GM19193 (cell line): ENCODE data around the gene XPNPEP3.
A peak's percentile ranks its signal among the peaks of the same experiment; 100 is the strongest.

Source experiments
- POLR2A ChIP-seq: IDR thresholded peaks from 4 replicates; pipeline ENCODE4 v1.6.1; 2011; ENCODE audit not compliant: insufficient read depth, insufficient read length; ENCODE audit errors: extremely low read depth

The XPNPEP3 gene

DNA sequence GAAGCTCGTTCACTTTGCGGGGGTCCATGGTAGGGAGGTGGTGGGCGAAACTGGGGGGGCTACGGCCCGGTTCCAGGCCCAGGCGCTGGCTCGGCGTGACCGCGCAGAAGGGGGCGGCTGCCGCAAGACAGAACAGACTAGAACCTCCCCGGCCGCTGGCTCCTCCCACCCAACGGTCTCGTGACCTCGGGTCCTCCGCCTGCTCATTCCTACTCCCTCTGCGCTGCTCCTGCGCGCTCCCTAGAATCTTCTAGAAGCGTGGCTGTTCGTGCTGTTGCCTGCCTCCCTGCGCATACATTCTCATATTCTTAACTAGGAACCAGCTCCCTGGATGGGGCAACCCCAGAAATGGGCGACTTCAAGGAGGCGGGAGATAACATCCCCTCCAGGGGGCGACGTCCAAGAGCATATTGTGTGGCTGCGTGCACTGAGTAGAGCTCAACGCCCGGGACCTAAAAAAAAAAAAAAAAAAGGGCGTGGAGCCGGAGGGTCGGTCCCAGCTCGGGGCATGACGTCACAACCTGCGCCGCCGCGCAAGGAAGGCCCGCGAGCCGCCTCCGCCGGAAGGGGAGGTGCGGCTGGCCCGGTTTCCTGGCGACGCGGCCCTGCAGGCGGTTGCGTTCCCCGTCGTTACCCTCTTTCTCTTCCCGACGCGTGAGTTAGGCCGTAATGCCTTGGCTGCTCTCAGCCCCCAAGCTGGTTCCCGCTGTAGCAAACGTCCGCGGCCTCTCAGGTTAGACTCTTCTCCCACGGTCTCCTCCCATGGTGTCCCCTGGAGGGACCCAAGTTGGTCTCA, at the start of gene XPNPEP3, which contains the start of gene ST13:
TSS of gene XPNPEP3 (plus strand) at position 636 of the 796 bp plus-strand sequence. CDS start at position 670, 34 bp downstream.
TSS of gene ST13 (minus strand) at position 127 of the 796 bp plus-strand sequence. CDS start at position 28, 99 bp downstream.
- peak; percentile 52 for TF ChIP-seq POLR2A

DNA sequence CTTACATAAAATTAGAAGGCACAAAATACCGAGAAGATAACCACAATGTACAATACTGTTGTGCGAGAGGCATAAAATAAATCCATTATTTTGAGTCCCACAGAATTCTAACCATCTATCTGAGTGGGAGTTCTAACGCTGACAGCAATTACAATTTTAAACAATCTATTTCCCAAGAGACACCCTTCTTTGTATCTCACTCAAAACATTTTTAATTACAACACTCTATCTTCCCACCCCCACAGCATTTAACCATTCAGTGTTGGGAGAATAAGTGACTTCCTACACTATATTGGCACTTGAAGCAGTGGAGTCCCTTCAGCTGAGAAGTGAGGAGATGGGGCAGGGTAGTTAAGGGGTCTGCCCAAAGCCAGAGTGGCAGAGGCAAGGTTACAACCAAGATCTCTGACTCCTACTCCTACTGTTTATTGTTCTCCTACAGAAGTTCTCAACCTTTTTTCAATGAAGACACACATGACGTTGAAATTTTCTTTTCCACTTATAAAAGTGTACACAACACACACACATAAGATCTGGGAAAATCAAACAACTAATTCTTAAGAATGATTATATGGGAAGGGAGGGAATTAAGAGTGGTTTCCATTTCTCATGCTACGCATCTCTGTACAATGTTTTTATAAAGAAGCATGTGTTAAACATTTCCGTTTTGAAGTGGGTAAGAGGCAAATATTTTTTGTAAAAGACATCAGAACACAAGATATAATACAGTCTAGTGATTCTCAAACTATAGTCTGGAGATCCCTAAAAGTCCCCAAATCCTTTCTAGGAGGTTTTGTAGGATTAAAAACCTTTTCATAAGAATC, 48.7 kb upstream of the XPNPEP3 start:
- TF ChIP-seq POLR2A, result no peak

- TF ChIP-seq POLR2A, result no peak
These were observed 43.0 kb upstream of the XPNPEP3 start for GRCh38 chr22:40813912-40814315.

GRCh38 chr22:40817737-40818136, 39.2 kb upstream of the XPNPEP3 start:
- no peak for TF ChIP-seq POLR2A

GRCh38 chr22:40818192-40818746, 38.7 kb upstream of the XPNPEP3 start:
- TF ChIP-seq POLR2A, result no peak

- peak; percentile 72 for TF ChIP-seq POLR2A
These were observed 38.0 kb upstream of the XPNPEP3 start, which contains the start of gene SLC25A17 for GRCh38 chr22:40818747-40819598. Gene SLC25A17, minus strand, starts transcription at chr22:40819346. Its CDS starts 98 bp downstream, at chr22:40819248.

GRCh38 chr22:40819599-40820140, 37.3 kb upstream of the XPNPEP3 start:
- TF ChIP-seq POLR2A, result no peak

GRCh38 chr22:40823426-40823825, 33.5 kb upstream of the XPNPEP3 start:
- TF ChIP-seq POLR2A, result no peak

GRCh38 chr22:40826984-40827741, 29.8 kb upstream of the XPNPEP3 start:
- TF ChIP-seq POLR2A, result no peak

- no peak for TF ChIP-seq POLR2A
These were observed 27.8 kb upstream of the XPNPEP3 start for GRCh38 chr22:40829131-40829530.

- TF ChIP-seq POLR2A, result no peak
These were observed 22.3 kb upstream of the XPNPEP3 start for GRCh38 chr22:40834619-40835018.

GRCh38 chr22:40838486-40838885, 18.5 kb upstream of the XPNPEP3 start:
- no peak for TF ChIP-seq POLR2A

GRCh38 chr22:40844951-40845350, 12.0 kb upstream of the XPNPEP3 start:
- TF ChIP-seq POLR2A, result no peak
